OCI-LY7 (cell line): Measurements from ENCODE around the gene NDC1. TPM values are rescaled to one million over a fixed set of nuclear protein-coding genes. Genes with fewer than 3 reads are reported as not detected.

Experiments
- BruUV-seq: library from RNA; stranded (reverse); fragments of 400-500 nt; replicated peaks from 2 replicates; lab custom pipeline; 2021; lab: Mats Ljungman, UMichigan
- CTCF ChIA-PET: fragments of 300-600 bp; sonication (Branson Sonifier 250); formaldehyde crosslinking; loops from one replicate; lab custom pipeline; 2022; ENCODE audit warnings: antibody characterized with exemption; ENCODE audit not compliant: unreplicated experiment; lab: Charles Lee
- POLR2A ChIA-PET: fragments of 300-600 bp; sonication (Branson Sonifier 250); formaldehyde crosslinking; loops from one replicate; lab custom pipeline; 2022; ENCODE audit warnings: antibody characterized with exemption; lab: Charles Lee
- DNase-seq: peaks from one replicate; pipeline ENCODE4 v3.0.0-alpha.2; 2015; ENCODE audit warnings: low spot score
- H2AFZ ChIP-seq: fragments of 200-600 bp; sonication (generic), shearing (Covaris generic); 2 replicates; pipeline ENCODE4 v1.6.1; 2014; ENCODE audit warnings: mild to moderate bottlenecking, antibody characterized with exemption, low read length, moderate library complexity
- H3K27ac ChIP-seq: fragments of 200-600 bp; sonication (generic); 2 replicates; pipeline ENCODE4 v1.5.1; 2014; ENCODE audit warnings: mixed run types, low read depth, mild to moderate bottlenecking, moderate library complexity, low read length, inconsistent platforms; ENCODE audit not compliant: poor library complexity, severe bottlenecking
- H3K36me3 ChIP-seq: fragments of 200-600 bp; sonication (generic); 2 replicates; pipeline ENCODE4 v1.6.1; 2014; ENCODE audit warnings: mild to moderate bottlenecking, antibody characterized with exemption, low read length, moderate library complexity, mixed read lengths; ENCODE audit not compliant: insufficient read depth
- H3K4me1 ChIP-seq: fragments of 200-600 bp; sonication (generic); 2 replicates; pipeline ENCODE4 v1.5.1; 2014; ENCODE audit warnings: mild to moderate bottlenecking, low read length; ENCODE audit not compliant: insufficient read depth, poor library complexity, severe bottlenecking
- H3K4me2 ChIP-seq: fragments of 200-600 bp; sonication (generic); 2 replicates; pipeline ENCODE4 v1.6.1; 2014; ENCODE audit warnings: mild to moderate bottlenecking, low read length
- H3K4me3 ChIP-seq: fragments of 200-600 bp; sonication (generic); 2 replicates; pipeline ENCODE4 v1.5.1; 2014; ENCODE audit warnings: mild to moderate bottlenecking, low read depth, low read length; ENCODE audit not compliant: poor library complexity, severe bottlenecking
- H3K79me2 ChIP-seq: fragments of 200-600 bp; sonication (generic); 2 replicates; pipeline ENCODE4 v1.6.1; 2016; ENCODE audit warnings: low read depth, mild to moderate bottlenecking, low read length, moderate library complexity, mixed read lengths; ENCODE audit not compliant: insufficient read depth
- H3K9me2 ChIP-seq: fragments of 200-600 bp; sonication (generic); 2 replicates; pipeline ENCODE4 v1.6.1; 2016; ENCODE audit warnings: mild to moderate bottlenecking, low read length, mixed read lengths; ENCODE audit not compliant: insufficient read depth
- H3K9me3 ChIP-seq: fragments of 200-600 bp; sonication (generic); 2 replicates; pipeline ENCODE4 v1.6.1; 2014; ENCODE audit warnings: mild to moderate bottlenecking, mixed run types, low read length, mixed read lengths
- H4K20me1 ChIP-seq: fragments of 200-600 bp; sonication (generic); 2 replicates; pipeline ENCODE4 v1.6.1; 2014; ENCODE audit warnings: mild to moderate bottlenecking, antibody characterized with exemption, low read length, moderate library complexity, mixed read lengths; ENCODE audit not compliant: insufficient read depth
- CTCF ChIP-seq: fragments of 200-600 bp; sonication (generic); conservative IDR thresholded peaks from 2 replicates; pipeline ENCODE4 v1.5.1; 2014; ENCODE audit warnings: mild to moderate bottlenecking, antibody characterized with exemption, low read length, moderate library complexity, mixed read lengths
- EZH2phosphoT487 ChIP-seq: fragments of 200-600 bp; sonication (generic); IDR thresholded peaks from 2 replicates; pipeline ENCODE4 v1.6.1; 2018; ENCODE audit warnings: low read depth, borderline replicate concordance, mild to moderate bottlenecking, mixed run types, antibody characterized with exemption, low read length, moderate library complexity, mixed read lengths
- intact Hi-C: fragments of 100-400 bp; cut with micrococcal nuclease; formaldehyde crosslinking; loops from one replicate; pipeline ENCODE4 v1.10.0; 2022; ENCODE audit not compliant: unreplicated experiment
- total RNA-seq, 2 experiments: library from RNA; depleted of rRNA in 1 of 2; stranded (reverse); fragments of >200 nt in 1 of 2; shearing (Covaris generic) in 1 of 2; gene quantifications; 2 replicates each; pipeline ENCODE4 v1.2.3, GENCODE V29; 2014 to 2022

Gene NDC1
- total RNA-seq, 2 experiments from 2014 or later, result 51.8 to 71.5 TPM

GRCh38 chr1:53739109-53739681 lies 98.9 kb downstream of the NDC1 start, which contains the start of gene GLIS1:
Gene GLIS1, minus strand, starts transcription at chr1:53739164. Its CDS starts 1,100 bp downstream, at chr1:53738064.
- peak within 1 kb of the TSS; percentile 66 for H3K4me2 ChIP-seq
- H3K27ac ChIP-seq, result no peak within 1 kb of the TSS
- no peaks in the 10 kb centered on the region for H3K9me2 ChIP-seq
- intact Hi-C loops, result no loop called here
- H3K4me1 ChIP-seq, result no peaks in the 10 kb centered on the region
- no peaks in the 10 kb centered on the region for H3K36me3 ChIP-seq
- H3K4me3 ChIP-seq, result peak within 1 kb of the TSS; percentile 59
- H3K79me2 ChIP-seq, result no peaks in the 10 kb centered on the region
- no peak for TF ChIP-seq CTCF
- TF ChIP-seq EZH2phosphoT487, result no peak
- H3K9me3 ChIP-seq, result 0 out of 2 replicates have a peak, but pooled peaks cover 4% of the 10 kb centered on the region
- no peaks in the 10 kb centered on the region for H4K20me1 ChIP-seq
- peak within 1 kb of the TSS; percentile 48; the same call in 1 of the 2 replicates for H2AFZ ChIP-seq
- ChIA-PET CTCF (no interaction called here), POLR2A (no interaction called here)
- peak; percentile 67 for DNase-seq
- BruUV-seq, result no TSS peak

GRCh38 chr1:53738205-53739108 lies 99.6 kb downstream of the NDC1 start:
- CTCF ChIA-PET, result no interaction called here
- no peaks in the 10 kb centered on the region for H3K4me1 ChIP-seq
- no peaks in the 10 kb centered on the region for H3K9me2 ChIP-seq
- H3K4me2 ChIP-seq, result peak overlapping the region; percentile 56; the same call in 1 of the 2 replicates
- no peak for DNase-seq
- H3K4me3 ChIP-seq, result peak overlapping the region; percentile 54
- BruUV-seq, result no TSS peak
- H3K9me3 ChIP-seq, result 0 out of 2 replicates have a peak, but pooled peaks cover 4% of the 10 kb centered on the region
- POLR2A ChIA-PET, result no interaction called here
- H2AFZ ChIP-seq, result no peak overlapping the region
- intact Hi-C loops, result no loop called here
- no peaks in the 10 kb centered on the region for H3K36me3 ChIP-seq
- no peak overlapping the region for H3K27ac ChIP-seq
- no peaks in the 10 kb centered on the region for H3K79me2 ChIP-seq
- no peaks in the 10 kb centered on the region for H4K20me1 ChIP-seq
- TF ChIP-seq EZH2phosphoT487 (no peak), CTCF (no peak)
